Panc1 (cell line): ENCODE results near the gene DONSON. TPM values are rescaled to one million over a fixed set of nuclear protein-coding genes. Genes with fewer than 3 reads are reported as not detected.

Source experiments
- ATAC-seq: fragments of 200-7000 bp; cut with Tn5 transposase; 2 replicates; pipeline ENCODE4 v1.9.1; 2020; ENCODE audit warnings: mild to moderate bottlenecking, moderate library complexity
- BruUV-seq: library from RNA; stranded (reverse); fragments of 400-500 nt; replicated peaks from 2 replicates; lab custom pipeline; 2021; lab: Mats Ljungman, UMichigan
- CTCF ChIA-PET: fragments of 300-600 bp; sonication (Branson Sonifier 250); formaldehyde crosslinking; loops from one replicate; lab custom pipeline; 2022; ENCODE audit warnings: antibody characterized with exemption; lab: Charles Lee
- POLR2A ChIA-PET: fragments of 300-600 bp; sonication (Branson Sonifier 250); formaldehyde crosslinking; loops from one replicate; lab custom pipeline; 2022; ENCODE audit warnings: antibody characterized with exemption; lab: Charles Lee
- DNase-seq: peaks from one replicate; pipeline ENCODE4 v3.0.0-alpha.2; 2010; ENCODE audit warnings: low read depth, low spot score
- H3K27ac ChIP-seq: 2 replicates; pipeline ENCODE4 v1.5.1; 2011; ENCODE audit warnings: mild to moderate bottlenecking, low read length, inconsistent platforms
- H3K27me3 ChIP-seq: fragments of 200-500 bp; sonication (Bioruptor generic); 2 replicates; pipeline ENCODE4 v1.6.0; 2014; ENCODE audit warnings: low read length, inconsistent platforms; ENCODE audit not compliant: control insufficient read depth, insufficient read depth
- H3K36me3 ChIP-seq: fragments of 200-500 bp; sonication (Bioruptor generic); 2 replicates; pipeline ENCODE4 v1.5.1; 2014; ENCODE audit warnings: inconsistent platforms, mild to moderate bottlenecking, low read length, moderate library complexity; ENCODE audit not compliant: control insufficient read depth, insufficient read depth
- H3K4me1 ChIP-seq: 2 replicates; pipeline ENCODE4 v1.5.1; 2011; ENCODE audit warnings: inconsistent platforms, mild to moderate bottlenecking, low read length, moderate library complexity; ENCODE audit not compliant: control insufficient read depth, insufficient read depth
- H3K4me3 ChIP-seq, 2 experiments: 2 replicates each; pipeline ENCODE4 v1.5.1; 2011 to 2012; ENCODE audit warnings: low read depth in 2 of 2, low read length in 2 of 2, mild to moderate bottlenecking in 2 of 2, inconsistent platforms in 1 of 2, moderate library complexity in 1 of 2
- H3K9me3 ChIP-seq: fragments of 200-500 bp; sonication (Bioruptor generic); 2 replicates; pipeline ENCODE4 v1.5.1; 2014; ENCODE audit warnings: low read depth, mild to moderate bottlenecking, inconsistent platforms, low read length, moderate library complexity; ENCODE audit not compliant: control insufficient read depth, insufficient read depth
- CTCF ChIP-seq: fragments of 450-650 bp; IDR thresholded peaks from 2 replicates; pipeline ENCODE4 v1.5.1; 2017; ENCODE audit warnings: mild to moderate bottlenecking
- POLR2AphosphoS5 ChIP-seq: IDR thresholded peaks from 2 replicates; pipeline ENCODE4 v1.6.1; 2012; ENCODE audit warnings: mild to moderate bottlenecking, low read depth, low read length, moderate library complexity
- SIN3A ChIP-seq: IDR thresholded peaks from 2 replicates; pipeline ENCODE4 v1.6.1; 2012; ENCODE audit warnings: low read depth, mild to moderate bottlenecking, low read length, moderate library complexity, borderline replicate concordance; ENCODE audit not compliant: insufficient read depth
- TCF7L2 ChIP-seq: IDR thresholded peaks from 2 replicates; pipeline ENCODE4 v1.6.1; 2011; ENCODE audit warnings: mild to moderate bottlenecking, low read depth, low read length, inconsistent platforms
- in situ Hi-C: cut with HindIII; loops from 2 replicates; pipeline ENCODE4 v1.10.0; 2016; ENCODE audit warnings: low sequenced_read_pairs, low pct_unique_long_range_greater_than_20kb
- intact Hi-C: fragments of 100-400 bp; cut with micrococcal nuclease; formaldehyde crosslinking; loops from one replicate; pipeline ENCODE4 v1.10.0; 2022; ENCODE audit not compliant: unreplicated experiment
- total RNA-seq: library from RNA; stranded (reverse); gene quantifications from one replicate; pipeline ENCODE4 v1.2.1, GENCODE V29; 2021; ENCODE audit not compliant: unreplicated experiment
- TF ChIP-seq, protein P1 (sequence below), 2 experiments: IDR thresholded peaks; 2 replicates each; pipeline ENCODE4 v1.6.1; 2011 to 2012; ENCODE audit warnings: low read depth in 2 of 2, control low read depth in 1 of 2, low read length in 1 of 2, mild to moderate bottlenecking in 1 of 2, moderate library complexity in 1 of 2; ENCODE audit not compliant: insufficient read depth in 1 of 2

Gene DONSON
- total RNA-seq, 1 experiment from 2014 or later: 21.9 TPM

DNA sequence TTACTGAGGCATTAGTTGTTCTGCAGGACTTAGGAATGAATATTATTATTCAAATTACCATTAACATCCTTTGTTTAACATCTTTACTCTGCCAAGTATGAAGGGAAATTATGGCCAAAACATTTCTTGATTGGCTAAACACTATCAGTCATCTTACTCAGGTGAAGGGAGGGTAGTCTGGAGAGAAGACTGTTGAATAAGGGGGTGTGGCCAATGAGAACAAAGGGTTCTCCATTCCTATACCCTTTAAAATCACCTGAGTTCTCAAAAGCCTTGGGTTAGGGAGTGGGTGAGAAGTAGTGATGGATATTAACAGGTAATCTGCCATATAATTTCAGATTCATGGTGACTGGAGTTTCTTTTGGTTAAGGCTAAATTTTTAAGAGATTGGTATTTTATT is 33.8 kb upstream of the DONSON start:
- H3K4me3 ChIP-seq: no peak overlapping the region
- ATAC-seq: no peak
- no TSS peak for BruUV-seq
- H3K27ac ChIP-seq: no peak overlapping the region
- no peak for DNase-seq
- H3K36me3 ChIP-seq: peaks cover 9% of the 10 kb centered on the region
- ChIA-PET POLR2A (no interaction called here), CTCF (interaction anchor here (0.7 kb wide), 1 partner anchor 12 kb away, joined by 4 read pairs; no protein-coding TSS in a partner anchor)
- no peaks in the 10 kb centered on the region for H3K27me3 ChIP-seq
- H3K4me1 ChIP-seq: no peaks in the 10 kb centered on the region
- in situ Hi-C loops (no loop called here), intact Hi-C loops (no loop called here)
- TF ChIP-seq POLR2AphosphoS5: no peak
- TF ChIP-seq TCF7L2: no peak
- H3K9me3 ChIP-seq: no peaks in the 10 kb centered on the region

GRCh38 chr21:33619726-33620125 is 31.2 kb upstream of the DONSON start:
- in situ Hi-C loops (no loop called here), intact Hi-C loops (no loop called here)
- peaks cover 9% of the 10 kb centered on the region for H3K36me3 ChIP-seq
- H3K9me3 ChIP-seq: no peaks in the 10 kb centered on the region
- H3K27ac ChIP-seq: no peak overlapping the region
- no peaks in the 10 kb centered on the region for H3K4me1 ChIP-seq
- H3K27me3 ChIP-seq: no peaks in the 10 kb centered on the region
- BruUV-seq: no TSS peak
- DNase-seq (no peak), ATAC-seq (no peak)
- ChIA-PET POLR2A (no interaction called here), CTCF (no interaction called here)
- TF ChIP-seq, protein P1, sequence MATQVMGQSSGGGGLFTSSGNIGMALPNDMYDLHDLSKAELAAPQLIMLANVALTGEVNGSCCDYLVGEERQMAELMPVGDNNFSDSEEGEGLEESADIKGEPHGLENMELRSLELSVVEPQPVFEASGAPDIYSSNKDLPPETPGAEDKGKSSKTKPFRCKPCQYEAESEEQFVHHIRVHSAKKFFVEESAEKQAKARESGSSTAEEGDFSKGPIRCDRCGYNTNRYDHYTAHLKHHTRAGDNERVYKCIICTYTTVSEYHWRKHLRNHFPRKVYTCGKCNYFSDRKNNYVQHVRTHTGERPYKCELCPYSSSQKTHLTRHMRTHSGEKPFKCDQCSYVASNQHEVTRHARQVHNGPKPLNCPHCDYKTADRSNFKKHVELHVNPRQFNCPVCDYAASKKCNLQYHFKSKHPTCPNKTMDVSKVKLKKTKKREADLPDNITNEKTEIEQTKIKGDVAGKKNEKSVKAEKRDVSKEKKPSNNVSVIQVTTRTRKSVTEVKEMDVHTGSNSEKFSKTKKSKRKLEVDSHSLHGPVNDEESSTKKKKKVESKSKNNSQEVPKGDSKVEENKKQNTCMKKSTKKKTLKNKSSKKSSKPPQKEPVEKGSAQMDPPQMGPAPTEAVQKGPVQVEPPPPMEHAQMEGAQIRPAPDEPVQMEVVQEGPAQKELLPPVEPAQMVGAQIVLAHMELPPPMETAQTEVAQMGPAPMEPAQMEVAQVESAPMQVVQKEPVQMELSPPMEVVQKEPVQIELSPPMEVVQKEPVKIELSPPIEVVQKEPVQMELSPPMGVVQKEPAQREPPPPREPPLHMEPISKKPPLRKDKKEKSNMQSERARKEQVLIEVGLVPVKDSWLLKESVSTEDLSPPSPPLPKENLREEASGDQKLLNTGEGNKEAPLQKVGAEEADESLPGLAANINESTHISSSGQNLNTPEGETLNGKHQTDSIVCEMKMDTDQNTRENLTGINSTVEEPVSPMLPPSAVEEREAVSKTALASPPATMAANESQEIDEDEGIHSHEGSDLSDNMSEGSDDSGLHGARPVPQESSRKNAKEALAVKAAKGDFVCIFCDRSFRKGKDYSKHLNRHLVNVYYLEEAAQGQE (IDR thresholded peaks at IDR 0.05; ENCODE audit: insufficient read depth in 1 of 2, low read depth in 2 of 2, low read length in 1 of 2): no peak
- TF ChIP-seq SIN3A (no peak), POLR2AphosphoS5 (no peak), TCF7L2 (no peak), CTCF (no peak)
- no peak overlapping the region for H3K4me3 ChIP-seq

GRCh38 chr21:33618407-33618806 is 29.9 kb upstream of the DONSON start:
- CTCF ChIA-PET: no interaction called here

More at GRCh38 chr21:33618407-33618806, 29.9 kb upstream of the DONSON start:
- no TSS peak for BruUV-seq
- no peak overlapping the region for H3K4me3 ChIP-seq
- H3K36me3 ChIP-seq: peaks cover 6% of the 10 kb centered on the region
- intact Hi-C loops: no loop called here
- H3K4me1 ChIP-seq: no peaks in the 10 kb centered on the region
- in situ Hi-C loops: no loop called here
- H3K9me3 ChIP-seq: no peaks in the 10 kb centered on the region
- no peak for DNase-seq
- no peak overlapping the region for H3K27ac ChIP-seq
- no peak for ATAC-seq
- POLR2A ChIA-PET: interaction anchor here (0.5 kb wide), 1 partner anchor 75 kb away, joined by 9 read pairs; no protein-coding TSS in a partner anchor
- no peaks in the 10 kb centered on the region for H3K27me3 ChIP-seq
- TF ChIP-seq, protein P1 (IDR thresholded peaks at IDR 0.05; ENCODE audit: insufficient read depth in 1 of 2, low read depth in 2 of 2, low read length in 1 of 2): no peak
- TF ChIP-seq TCF7L2 (no peak), SIN3A (no peak), CTCF (no peak), POLR2AphosphoS5 (no peak)
